Panc1 (cell line): ENCODE results near the gene VPREB1. TPM values are rescaled to one million over a fixed set of nuclear protein-coding genes. Genes with fewer than 3 reads are reported as not detected.

Experiments
- ATAC-seq: fragments of 200-7000 bp; cut with Tn5 transposase; 2 replicates; pipeline ENCODE4 v1.9.1; 2020; ENCODE audit warnings: mild to moderate bottlenecking, moderate library complexity
- BruUV-seq: library from RNA; stranded (reverse); fragments of 400-500 nt; replicated peaks from 2 replicates; lab custom pipeline; 2021; lab: Mats Ljungman, UMichigan
- CTCF ChIA-PET: fragments of 300-600 bp; sonication (Branson Sonifier 250); formaldehyde crosslinking; loops from one replicate; lab custom pipeline; 2022; ENCODE audit warnings: antibody characterized with exemption; lab: Charles Lee
- POLR2A ChIA-PET: fragments of 300-600 bp; sonication (Branson Sonifier 250); formaldehyde crosslinking; loops from one replicate; lab custom pipeline; 2022; ENCODE audit warnings: antibody characterized with exemption; lab: Charles Lee
- DNase-seq: peaks from one replicate; pipeline ENCODE4 v3.0.0-alpha.2; 2010; ENCODE audit warnings: low read depth, low spot score
- H3K27ac ChIP-seq: 2 replicates; pipeline ENCODE4 v1.5.1; 2011; ENCODE audit warnings: mild to moderate bottlenecking, low read length, inconsistent platforms
- H3K27me3 ChIP-seq: fragments of 200-500 bp; sonication (Bioruptor generic); 2 replicates; pipeline ENCODE4 v1.6.0; 2014; ENCODE audit warnings: low read length, inconsistent platforms; ENCODE audit not compliant: control insufficient read depth, insufficient read depth
- H3K36me3 ChIP-seq: fragments of 200-500 bp; sonication (Bioruptor generic); 2 replicates; pipeline ENCODE4 v1.5.1; 2014; ENCODE audit warnings: inconsistent platforms, mild to moderate bottlenecking, low read length, moderate library complexity; ENCODE audit not compliant: control insufficient read depth, insufficient read depth
- H3K4me1 ChIP-seq: 2 replicates; pipeline ENCODE4 v1.5.1; 2011; ENCODE audit warnings: inconsistent platforms, mild to moderate bottlenecking, low read length, moderate library complexity; ENCODE audit not compliant: control insufficient read depth, insufficient read depth
- H3K4me3 ChIP-seq, 2 experiments: 2 replicates each; pipeline ENCODE4 v1.5.1; 2011 to 2012; ENCODE audit warnings: low read depth in 2 of 2, low read length in 2 of 2, mild to moderate bottlenecking in 2 of 2, inconsistent platforms in 1 of 2, moderate library complexity in 1 of 2
- H3K9me3 ChIP-seq: fragments of 200-500 bp; sonication (Bioruptor generic); 2 replicates; pipeline ENCODE4 v1.5.1; 2014; ENCODE audit warnings: low read depth, mild to moderate bottlenecking, inconsistent platforms, low read length, moderate library complexity; ENCODE audit not compliant: control insufficient read depth, insufficient read depth
- POLR2AphosphoS5 ChIP-seq: IDR thresholded peaks from 2 replicates; pipeline ENCODE4 v1.6.1; 2012; ENCODE audit warnings: mild to moderate bottlenecking, low read depth, low read length, moderate library complexity
- SIN3A ChIP-seq: IDR thresholded peaks from 2 replicates; pipeline ENCODE4 v1.6.1; 2012; ENCODE audit warnings: low read depth, mild to moderate bottlenecking, low read length, moderate library complexity, borderline replicate concordance; ENCODE audit not compliant: insufficient read depth
- TCF7L2 ChIP-seq: IDR thresholded peaks from 2 replicates; pipeline ENCODE4 v1.6.1; 2011; ENCODE audit warnings: mild to moderate bottlenecking, low read depth, low read length, inconsistent platforms
- in situ Hi-C: cut with HindIII; loops from 2 replicates; pipeline ENCODE4 v1.10.0; 2016; ENCODE audit warnings: low sequenced_read_pairs, low pct_unique_long_range_greater_than_20kb
- intact Hi-C: fragments of 100-400 bp; cut with micrococcal nuclease; formaldehyde crosslinking; loops from one replicate; pipeline ENCODE4 v1.10.0; 2022; ENCODE audit not compliant: unreplicated experiment
- total RNA-seq: library from RNA; stranded (reverse); gene quantifications from one replicate; pipeline ENCODE4 v1.2.1, GENCODE V29; 2021; ENCODE audit not compliant: unreplicated experiment
- TF ChIP-seq, protein P1 (sequence below), 2 experiments: IDR thresholded peaks; 2 replicates each; pipeline ENCODE4 v1.6.1; 2011 to 2012; ENCODE audit warnings: low read depth in 2 of 2, control low read depth in 1 of 2, low read length in 1 of 2, mild to moderate bottlenecking in 1 of 2, moderate library complexity in 1 of 2; ENCODE audit not compliant: insufficient read depth in 1 of 2
- TF ChIP-seq, protein P2 (sequence below): fragments of 450-650 bp; IDR thresholded peaks from 2 replicates; pipeline ENCODE4 v1.5.1; 2017; ENCODE audit warnings: mild to moderate bottlenecking

VPREB1 gene
- total RNA-seq, 1 experiment from 2014 or later, result not detected

- no peaks in the 10 kb centered on the region for H3K9me3 ChIP-seq
- DNase-seq (no peak), ATAC-seq (no peak)
- H3K36me3 ChIP-seq, result no peaks in the 10 kb centered on the region
- no peak overlapping the region for H3K27ac ChIP-seq
- ChIA-PET CTCF (no interaction called here), POLR2A (no interaction called here)
- intact Hi-C loops (no loop called here), in situ Hi-C loops (no loop called here)
- no peaks in the 10 kb centered on the region for H3K27me3 ChIP-seq
- H3K4me3 ChIP-seq, result no peak overlapping the region
- no TSS peak for BruUV-seq
- H3K4me1 ChIP-seq, result no peaks in the 10 kb centered on the region
- TF ChIP-seq SIN3A (no peak), POLR2AphosphoS5 (no peak), TCF7L2 (no peak)
- TF ChIP-seq, protein P1, sequence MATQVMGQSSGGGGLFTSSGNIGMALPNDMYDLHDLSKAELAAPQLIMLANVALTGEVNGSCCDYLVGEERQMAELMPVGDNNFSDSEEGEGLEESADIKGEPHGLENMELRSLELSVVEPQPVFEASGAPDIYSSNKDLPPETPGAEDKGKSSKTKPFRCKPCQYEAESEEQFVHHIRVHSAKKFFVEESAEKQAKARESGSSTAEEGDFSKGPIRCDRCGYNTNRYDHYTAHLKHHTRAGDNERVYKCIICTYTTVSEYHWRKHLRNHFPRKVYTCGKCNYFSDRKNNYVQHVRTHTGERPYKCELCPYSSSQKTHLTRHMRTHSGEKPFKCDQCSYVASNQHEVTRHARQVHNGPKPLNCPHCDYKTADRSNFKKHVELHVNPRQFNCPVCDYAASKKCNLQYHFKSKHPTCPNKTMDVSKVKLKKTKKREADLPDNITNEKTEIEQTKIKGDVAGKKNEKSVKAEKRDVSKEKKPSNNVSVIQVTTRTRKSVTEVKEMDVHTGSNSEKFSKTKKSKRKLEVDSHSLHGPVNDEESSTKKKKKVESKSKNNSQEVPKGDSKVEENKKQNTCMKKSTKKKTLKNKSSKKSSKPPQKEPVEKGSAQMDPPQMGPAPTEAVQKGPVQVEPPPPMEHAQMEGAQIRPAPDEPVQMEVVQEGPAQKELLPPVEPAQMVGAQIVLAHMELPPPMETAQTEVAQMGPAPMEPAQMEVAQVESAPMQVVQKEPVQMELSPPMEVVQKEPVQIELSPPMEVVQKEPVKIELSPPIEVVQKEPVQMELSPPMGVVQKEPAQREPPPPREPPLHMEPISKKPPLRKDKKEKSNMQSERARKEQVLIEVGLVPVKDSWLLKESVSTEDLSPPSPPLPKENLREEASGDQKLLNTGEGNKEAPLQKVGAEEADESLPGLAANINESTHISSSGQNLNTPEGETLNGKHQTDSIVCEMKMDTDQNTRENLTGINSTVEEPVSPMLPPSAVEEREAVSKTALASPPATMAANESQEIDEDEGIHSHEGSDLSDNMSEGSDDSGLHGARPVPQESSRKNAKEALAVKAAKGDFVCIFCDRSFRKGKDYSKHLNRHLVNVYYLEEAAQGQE (IDR thresholded peaks at IDR 0.05; ENCODE audit: insufficient read depth in 1 of 2, low read depth in 2 of 2, low read length in 1 of 2), result no peak
- TF ChIP-seq, protein P2, sequence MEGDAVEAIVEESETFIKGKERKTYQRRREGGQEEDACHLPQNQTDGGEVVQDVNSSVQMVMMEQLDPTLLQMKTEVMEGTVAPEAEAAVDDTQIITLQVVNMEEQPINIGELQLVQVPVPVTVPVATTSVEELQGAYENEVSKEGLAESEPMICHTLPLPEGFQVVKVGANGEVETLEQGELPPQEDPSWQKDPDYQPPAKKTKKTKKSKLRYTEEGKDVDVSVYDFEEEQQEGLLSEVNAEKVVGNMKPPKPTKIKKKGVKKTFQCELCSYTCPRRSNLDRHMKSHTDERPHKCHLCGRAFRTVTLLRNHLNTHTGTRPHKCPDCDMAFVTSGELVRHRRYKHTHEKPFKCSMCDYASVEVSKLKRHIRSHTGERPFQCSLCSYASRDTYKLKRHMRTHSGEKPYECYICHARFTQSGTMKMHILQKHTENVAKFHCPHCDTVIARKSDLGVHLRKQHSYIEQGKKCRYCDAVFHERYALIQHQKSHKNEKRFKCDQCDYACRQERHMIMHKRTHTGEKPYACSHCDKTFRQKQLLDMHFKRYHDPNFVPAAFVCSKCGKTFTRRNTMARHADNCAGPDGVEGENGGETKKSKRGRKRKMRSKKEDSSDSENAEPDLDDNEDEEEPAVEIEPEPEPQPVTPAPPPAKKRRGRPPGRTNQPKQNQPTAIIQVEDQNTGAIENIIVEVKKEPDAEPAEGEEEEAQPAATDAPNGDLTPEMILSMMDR, result no peak
Observed at GRCh38 chr22:22237521-22237920, 7.1 kb upstream of the VPREB1 start.

DNA sequence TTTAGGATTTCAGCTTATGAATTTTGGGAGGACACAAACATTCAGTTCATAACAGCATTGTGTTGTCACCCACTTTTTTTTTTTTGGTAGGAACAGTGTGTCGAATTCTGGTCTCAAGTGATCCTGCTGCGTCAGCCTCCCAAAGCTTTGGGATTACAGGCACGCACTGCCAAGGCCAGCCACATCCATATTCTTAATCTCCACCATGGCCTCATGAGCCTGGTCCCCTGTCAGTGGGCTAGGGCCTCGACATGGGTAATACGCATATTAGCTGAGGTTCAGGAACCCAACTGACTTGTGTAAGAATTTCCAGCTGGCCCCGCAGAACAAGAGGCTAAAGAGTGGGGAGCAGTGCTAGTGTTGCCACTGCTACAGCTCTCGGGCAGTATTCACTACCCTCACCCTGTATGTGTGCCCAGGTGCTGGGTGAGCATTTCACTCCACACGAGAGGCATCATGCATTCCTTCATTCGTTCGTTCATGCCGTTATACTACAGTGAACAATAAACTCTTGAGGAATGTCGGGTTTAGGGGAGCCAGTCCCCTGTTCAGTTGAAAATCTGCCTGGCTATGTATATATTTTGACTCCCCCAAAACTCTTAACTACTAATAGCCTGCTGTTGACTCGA, 5.2 kb upstream of the VPREB1 start:
- in situ Hi-C loops, result no loop called here
- H3K9me3 ChIP-seq, result no peaks in the 10 kb centered on the region
- H3K27ac ChIP-seq, result no peak overlapping the region
- no peak for TF ChIP-seq SIN3A
- TF ChIP-seq POLR2AphosphoS5, result no peak
- intact Hi-C loops, result no loop called here
- no peaks in the 10 kb centered on the region for H3K27me3 ChIP-seq
- BruUV-seq, result no TSS peak
- CTCF ChIA-PET, result interaction anchor here (0.7 kb wide), 1 partner anchor 77 kb away, joined by 3 read pairs; no protein-coding TSS in a partner anchor
- DNase-seq (no peak), ATAC-seq (no peak)
- H3K4me1 ChIP-seq, result no peaks in the 10 kb centered on the region
- H3K4me3 ChIP-seq, result no peak overlapping the region
- POLR2A ChIA-PET, result interaction anchor here (0.6 kb wide), 1 partner anchor 352 kb away, joined by 8 read pairs; no protein-coding TSS in a partner anchor
- no peaks in the 10 kb centered on the region for H3K36me3 ChIP-seq

DNA sequence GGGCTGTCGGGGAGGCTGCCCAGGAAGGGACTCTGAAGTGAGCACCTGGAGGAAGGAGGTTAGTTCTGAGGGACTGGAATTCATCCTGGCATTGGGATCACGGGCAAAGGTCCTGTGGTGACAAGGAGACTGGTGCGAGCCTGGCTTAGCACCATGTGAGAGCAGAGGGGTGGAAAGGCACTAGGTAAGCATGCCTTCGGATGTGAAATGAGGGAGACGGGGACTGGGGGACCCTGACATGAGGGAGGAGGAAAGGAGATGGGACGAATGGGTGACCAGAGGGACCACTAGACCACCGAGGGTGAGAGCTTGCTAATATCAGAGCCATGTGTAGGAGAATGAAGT, 3.1 kb upstream of the VPREB1 start:
- H3K36me3 ChIP-seq, result no peaks in the 10 kb centered on the region
- no peaks in the 10 kb centered on the region for H3K9me3 ChIP-seq
- no peak overlapping the region for H3K4me3 ChIP-seq
- TF ChIP-seq POLR2AphosphoS5 (no peak), TCF7L2 (no peak), SIN3A (no peak)
- TF ChIP-seq, protein P2, result no peak
- TF ChIP-seq, protein P1 (IDR thresholded peaks at IDR 0.05; ENCODE audit: insufficient read depth in 1 of 2, low read depth in 2 of 2, low read length in 1 of 2), result no peak
- in situ Hi-C loops, result no loop called here
- DNase-seq, result no peak
- POLR2A ChIA-PET, result no interaction called here
- no TSS peak for BruUV-seq
- intact Hi-C loops, result loop anchor here (10.0 kb wide), 1 partner anchor 57 kb away; no protein-coding TSS in a partner anchor
- no peaks in the 10 kb centered on the region for H3K27me3 ChIP-seq
- CTCF ChIA-PET, result no interaction called here
- no peak overlapping the region for H3K27ac ChIP-seq
- no peak for ATAC-seq
- no peaks in the 10 kb centered on the region for H3K4me1 ChIP-seq
